NCI-H526 treated with DMSO at 0.1 percent for 48 hours (cell line): ENCODE data around the gene CSF1.
"Not testable (repeated sequence)": the region's sequence is repeated elsewhere in the genome, so short reads cannot be mapped to it uniquely, and the experiment has no call there.

Experiments used
- DNase-seq: peaks from one replicate; lab custom pipeline; 2025; lab: John Stamatoyannopoulos, UW

CSF1 gene

DNA sequence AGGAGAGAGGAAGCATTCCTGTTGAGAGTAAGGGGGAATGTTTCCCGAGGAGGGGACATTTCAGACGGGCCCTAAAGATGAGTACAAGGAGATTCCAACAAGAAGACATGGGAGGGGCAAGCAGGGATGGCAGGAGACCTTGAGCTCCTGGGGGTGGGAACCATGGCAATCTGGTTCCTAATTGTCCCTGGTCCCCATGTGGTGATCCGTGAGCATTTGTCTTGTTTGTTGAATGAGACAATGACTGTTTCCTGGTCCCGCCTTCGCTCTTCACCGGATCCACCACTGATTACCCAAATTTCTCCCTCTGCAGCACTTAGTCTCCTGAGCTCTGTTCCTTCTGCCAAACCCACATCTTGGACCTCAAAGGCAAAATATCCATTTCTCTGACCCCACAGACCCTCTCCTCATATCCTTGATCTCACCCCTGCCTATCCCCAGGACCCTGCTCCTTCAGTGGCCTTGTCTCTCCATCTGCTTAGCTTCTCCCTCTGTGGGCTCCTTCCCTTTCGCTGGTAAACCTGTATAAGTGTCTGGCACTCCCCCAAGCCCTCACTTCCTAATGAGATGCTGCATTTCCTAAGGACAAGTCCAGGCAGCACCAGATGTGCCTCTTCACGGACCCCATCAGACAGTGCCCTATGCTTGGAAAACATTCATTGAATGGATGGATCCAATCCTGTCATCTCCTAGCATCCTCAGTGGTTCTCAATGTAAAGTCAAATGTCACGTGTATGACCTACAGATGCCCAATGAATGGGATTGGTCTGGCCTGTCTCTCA is 8.3 kb upstream of the CSF1 start:
- DNase-seq: no peak

DNA sequence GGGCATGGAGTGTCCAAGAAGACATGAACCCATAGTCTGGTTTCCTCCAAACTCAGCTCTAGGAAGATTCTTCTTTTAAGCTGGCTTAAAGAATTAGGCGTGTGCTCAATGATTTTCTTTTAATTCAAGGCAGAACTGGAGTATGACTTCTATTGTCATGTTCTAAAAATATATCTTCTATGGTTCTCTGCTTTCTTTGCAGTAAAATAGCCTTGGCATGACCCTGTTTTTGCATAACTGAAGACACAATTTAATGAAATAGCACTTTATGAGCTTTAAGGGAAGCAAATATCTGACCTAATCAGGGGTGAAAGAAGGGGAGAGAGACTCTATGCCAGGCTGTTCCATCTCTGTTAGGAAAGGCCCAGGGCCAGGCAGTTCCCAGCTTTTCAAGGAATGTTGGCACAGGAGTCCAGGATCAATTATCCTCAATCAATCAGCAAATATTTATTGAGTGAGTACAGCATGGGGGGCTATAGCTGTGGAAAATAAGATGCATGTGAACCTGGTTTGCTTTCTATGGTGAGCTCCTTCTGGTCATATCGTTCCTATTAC is 7.2 kb upstream of the CSF1 start:
- DNase-seq: no peak

DNA sequence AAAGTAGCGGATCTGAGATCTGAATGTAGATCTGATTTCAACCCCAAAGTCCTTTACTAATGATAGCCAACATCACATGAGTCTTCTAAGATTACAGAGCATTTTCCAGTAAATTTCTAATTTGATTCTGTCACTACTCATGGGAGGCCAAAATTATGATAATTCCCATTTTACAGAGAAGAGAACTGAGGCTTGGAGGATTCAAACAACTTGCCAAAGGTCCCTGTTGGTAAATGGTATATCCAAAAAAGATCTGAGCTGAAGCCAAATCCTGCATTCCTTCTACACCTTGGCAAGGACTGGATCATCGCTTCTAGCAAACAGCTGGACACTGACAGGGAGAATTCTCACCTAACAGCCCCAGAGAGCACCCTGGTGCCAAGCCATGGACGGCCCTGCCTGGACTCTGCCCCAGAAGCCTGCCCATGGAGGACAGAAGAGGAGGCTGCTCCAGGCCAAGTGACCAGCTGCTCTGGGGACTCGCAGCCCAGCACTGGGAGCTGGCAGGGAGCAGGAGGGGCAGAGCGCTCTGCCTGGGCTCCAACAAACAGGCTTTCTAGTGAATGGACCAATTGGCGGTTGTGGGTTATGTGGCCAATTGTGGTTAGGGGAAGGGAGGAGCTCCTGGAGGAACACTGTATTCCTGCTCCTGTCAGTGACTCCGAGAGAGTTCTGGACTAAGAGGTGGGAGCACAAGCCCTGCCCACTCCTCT is 6.4 kb upstream of the CSF1 start:
- DNase-seq: no peak

DNA sequence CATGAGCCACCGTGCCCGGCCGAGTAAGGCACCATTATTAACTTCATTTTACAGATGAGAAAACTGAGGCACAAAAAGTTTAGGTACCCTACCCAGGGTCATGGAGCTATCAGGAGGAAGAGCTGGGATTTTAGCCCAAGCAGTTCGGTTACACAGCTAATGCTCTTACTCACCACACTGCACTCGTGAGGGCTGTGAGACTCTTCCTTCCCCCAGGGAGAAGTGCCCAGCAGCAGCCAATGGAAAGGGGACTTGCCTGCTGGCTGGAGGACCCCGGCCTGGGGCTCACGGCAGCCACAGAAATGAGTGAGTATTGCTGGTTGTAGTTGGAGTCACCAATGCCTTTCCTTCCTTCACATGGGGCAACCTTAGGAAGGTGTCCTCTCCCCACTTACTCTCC is 5.2 kb upstream of the CSF1 start:
- no peak for DNase-seq

DNA sequence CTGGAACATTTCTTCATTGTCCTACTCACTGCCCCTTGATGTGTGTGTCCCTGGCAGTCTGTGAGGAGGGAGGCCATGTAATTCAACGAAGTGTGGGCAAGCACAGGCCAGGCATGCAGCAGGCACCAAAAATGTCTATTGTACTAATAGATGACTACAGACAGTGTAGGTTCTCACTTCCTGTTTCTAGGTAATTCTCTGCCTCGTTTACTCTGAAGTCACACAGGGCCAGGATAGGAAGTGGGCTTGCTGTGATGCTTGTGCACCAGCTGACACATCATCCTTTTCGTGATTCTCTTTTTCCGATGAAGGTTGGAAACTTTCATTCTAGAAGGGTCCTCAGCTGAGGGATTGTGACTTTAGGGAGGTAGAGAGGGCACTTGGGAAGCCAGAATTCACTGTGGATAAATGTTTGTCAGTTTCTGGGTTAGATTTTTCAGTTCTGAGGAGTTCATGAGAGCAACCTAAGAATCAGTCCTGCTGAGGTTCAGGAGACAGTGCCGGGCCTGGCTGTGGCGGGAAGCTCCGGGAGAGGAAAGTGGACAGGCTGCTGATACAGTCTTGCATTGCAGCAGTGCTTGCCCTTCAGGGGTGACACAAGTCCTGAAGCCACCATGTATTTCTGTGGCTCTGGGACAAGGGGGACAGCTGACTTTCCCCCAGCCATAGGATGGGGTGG is 4.3 kb upstream of the CSF1 start:
- no peak for DNase-seq

DNA sequence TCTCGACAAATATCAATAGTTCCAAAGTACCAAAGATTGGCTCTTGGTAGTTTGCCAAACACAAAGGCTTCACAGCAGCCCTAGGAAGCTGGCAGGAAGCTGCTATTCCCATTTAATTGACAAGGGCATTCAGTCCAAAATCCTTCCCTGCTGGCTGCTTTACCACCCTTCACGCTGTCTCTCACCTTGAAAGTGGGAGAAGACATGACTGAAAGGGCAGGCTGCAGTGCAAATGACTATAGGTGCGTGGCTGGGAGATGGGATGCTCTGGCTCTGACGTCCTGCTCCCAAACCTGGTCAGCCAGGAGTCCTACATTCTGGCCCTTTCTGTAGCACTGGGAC is 3.8 kb upstream of the CSF1 start:
- no peak for DNase-seq

DNA sequence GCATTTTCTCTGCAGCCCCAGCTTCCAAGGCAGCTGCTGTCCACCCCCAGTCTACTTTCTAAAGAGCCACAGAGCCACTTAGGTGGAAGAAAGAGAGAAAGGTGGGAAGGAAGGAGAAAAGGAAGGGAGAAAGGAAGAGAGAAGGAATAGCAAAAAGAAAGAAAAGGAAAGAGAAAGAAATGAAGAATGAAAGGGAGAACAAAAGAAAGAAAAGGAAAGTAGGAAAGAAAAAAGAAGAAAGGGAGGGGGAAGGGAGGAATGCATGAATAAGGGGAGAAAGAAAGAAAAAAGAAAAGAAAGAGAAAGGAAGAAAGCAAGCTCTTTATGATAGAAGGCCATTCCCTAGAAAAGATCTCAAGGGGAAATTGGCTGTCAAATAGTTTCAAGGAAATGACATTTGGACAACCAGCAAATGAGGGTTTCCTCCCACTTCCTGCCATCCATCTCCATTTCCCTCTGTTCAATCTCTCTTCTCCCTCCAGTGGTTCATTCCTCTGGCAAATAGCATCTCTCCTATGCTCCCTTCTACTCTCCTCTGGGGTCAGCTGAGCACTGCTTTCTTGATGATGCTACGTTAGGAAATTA is 3.4 kb upstream of the CSF1 start:
- no peak for DNase-seq

DNA sequence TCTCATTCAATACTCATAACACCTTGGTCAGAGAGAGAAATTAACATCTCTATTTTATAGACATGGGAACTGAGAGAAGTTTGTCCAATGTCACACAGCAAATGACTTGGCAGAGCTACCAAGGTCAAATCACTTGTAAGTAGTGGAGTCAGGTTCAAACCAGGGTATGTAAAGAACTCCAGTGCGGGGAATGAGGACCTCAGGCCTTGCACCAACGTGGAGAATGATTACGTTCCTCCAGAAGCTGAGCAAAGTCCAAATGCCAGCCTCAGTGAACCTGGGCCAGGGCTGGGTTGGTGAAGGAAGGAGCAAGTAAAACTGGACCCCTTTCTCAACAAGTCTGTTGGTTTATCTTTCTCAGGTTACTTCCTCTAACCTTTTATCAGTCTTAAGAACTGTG is 1.8 kb upstream of the CSF1 start:
- DNase-seq: no peak

DNA sequence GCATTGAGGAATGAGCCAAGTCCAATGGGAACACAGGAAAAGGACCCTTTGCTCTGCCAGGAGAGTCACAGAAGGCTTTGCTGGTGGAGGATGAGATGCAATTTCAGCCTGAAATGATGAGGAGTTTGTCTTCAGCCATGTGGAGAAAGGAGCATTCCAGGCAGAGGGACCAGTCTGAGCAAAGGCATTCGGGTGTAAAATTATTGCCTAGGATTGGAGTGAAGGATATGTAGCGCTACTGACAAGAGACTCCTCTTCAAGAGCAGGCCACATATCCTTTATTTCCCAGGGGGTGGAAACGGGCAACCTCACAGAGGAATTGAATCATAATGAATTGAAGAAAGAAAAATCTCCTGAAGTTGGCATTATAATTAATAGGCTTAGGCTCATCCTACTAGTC is 1.1 kb upstream of the CSF1 start:
- DNase-seq: no peak

DNA sequence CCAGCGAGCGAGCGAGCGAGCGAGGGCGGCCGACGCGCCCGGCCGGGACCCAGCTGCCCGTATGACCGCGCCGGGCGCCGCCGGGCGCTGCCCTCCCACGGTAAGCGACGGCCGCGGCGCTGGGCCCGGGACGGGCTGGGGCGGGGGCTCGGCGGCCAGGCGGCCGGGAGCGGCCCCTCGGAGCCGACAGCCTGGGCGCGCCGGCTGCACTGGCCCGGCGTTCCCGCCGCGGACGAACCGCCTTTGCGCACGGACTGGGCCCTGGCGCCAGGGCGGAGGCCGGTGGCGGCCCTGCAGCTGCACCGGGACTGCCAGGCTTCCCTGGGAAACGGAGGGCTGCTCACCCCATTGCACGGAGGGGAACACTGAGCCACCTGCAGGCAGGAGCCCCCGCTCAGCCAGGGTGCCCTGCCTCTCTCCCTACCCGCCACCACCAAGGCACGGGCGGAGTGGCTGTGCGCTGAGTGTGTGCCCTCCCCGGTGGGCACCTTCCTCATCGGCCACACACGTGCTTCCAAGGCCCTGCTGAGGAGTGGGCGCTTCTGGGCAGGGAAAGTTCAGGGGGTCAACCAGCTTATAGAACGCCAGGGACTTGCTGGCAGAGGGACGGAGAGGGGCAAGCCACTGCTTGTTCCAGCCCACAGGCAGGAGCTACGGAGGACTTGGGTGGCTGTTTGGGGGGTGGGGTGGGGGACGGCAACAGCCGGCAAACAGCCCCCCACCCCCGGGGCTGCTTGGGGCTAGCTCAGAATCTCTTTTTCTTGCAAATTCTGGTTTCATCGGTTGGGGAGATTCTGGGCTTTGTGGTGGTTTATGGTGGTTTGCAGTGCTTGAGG is 532 bp downstream of the CSF1 start:
- no peak for DNase-seq

DNA sequence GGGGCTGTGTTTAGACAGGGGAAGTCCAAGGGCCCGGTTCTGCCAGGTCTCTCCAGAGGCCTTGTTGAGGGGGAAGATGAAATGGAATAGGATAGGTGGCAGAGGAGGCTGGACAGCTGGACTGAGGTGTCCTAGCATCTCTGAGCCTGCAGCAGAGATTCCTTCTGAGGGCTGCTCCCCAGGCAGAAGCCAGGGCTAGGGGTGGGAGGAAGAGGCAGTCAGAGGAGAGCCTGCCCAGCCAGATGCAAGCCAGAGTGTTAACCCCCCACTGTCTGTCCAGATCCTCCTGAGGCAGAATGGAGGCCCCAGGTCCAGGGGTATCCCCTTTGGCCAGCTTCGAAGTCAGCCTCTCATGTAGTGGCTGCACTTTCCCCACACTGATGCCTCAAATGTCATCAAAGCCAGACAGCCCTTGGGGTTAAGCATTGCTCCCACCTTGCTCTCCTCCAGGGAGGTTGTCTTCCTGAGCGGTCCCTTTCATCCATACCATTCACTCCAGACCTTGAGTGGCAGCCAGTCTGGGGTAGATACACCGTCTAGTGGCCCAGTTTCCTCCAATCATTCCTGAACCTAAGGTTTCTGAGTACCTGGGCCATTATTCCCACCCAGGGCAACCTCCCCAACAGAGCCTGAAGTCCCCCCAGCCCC is 1.7 kb downstream of the CSF1 start:
- DNase-seq: no peak

DNA sequence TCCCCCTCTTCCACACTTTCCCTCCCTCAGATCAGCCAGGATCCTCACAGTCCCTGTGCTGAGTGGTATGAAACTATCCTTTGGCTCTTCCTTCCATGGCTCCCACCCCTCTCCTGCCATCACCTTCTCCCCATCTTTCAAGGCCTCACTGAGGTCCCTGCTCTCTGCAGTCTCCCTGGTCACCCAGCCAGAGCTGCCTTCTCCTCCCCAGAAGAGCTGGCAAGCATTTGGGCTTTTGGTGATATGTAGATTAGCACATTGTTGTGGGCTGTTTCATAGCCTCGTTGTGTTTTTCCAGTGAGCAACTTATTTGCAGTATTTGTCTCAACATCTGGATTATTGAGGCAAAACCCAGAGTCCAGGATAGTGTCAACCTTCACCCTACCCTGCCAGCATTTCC is 2.2 kb downstream of the CSF1 start:
- no peak for DNase-seq

DNA sequence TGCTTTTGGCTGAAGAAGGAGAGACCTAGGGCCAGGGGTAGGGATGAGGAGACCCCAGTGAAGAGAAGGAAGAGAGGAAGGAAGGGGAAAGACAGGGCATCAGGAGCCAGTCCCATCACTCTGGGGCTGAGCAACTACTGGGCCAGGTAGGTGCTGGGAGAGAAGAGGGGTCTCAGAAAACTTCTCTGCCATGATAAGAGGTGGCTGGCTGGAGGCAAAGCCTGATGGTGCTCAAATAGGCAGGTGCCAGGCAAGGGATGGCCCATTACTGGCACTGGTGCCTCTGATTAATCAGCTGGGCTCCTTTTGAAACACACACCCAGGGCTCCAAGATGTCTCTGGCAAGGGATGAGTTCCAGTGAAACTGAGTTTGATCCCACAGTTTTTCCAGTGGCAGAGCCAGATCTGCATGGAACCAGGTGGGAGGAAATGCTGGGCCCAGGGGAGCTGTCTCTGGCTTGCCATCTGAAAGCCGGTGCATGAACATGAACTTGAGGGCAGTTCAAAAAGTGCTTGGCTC is 2.8 kb downstream of the CSF1 start:
- DNase-seq: no peak

DNA sequence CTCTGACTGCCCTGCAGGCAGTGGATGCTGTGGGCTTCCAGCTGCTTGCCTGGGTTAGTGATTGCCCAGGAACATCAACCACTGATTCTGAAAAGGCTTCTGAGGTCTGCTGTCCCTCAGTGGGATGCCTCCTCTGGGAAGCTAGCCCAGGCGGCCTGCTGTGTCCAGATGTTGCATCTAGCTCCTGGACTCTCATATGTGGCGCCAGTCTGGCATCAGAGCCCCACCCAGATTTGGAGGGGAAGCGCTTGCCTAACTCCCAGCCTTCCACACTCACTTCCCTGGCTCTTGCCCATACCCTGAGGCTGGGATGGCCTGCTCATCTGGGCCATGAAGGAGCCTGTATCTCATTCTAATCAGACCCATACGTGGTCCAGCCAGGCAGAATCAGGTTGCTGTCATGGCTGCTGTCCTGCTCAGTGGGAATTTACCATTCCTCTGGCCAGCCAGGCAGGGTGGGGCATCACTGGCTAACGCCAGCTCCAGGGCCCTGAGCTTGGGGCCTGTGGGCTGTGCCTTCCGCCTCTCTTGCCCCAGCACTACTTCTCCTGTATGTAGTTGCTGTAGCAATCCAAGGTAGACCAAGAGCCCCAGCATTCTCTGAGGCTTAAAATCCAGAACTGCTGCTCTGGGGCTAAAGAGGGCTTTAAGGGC is 4.1 kb downstream of the CSF1 start:
- no peak for DNase-seq

DNA sequence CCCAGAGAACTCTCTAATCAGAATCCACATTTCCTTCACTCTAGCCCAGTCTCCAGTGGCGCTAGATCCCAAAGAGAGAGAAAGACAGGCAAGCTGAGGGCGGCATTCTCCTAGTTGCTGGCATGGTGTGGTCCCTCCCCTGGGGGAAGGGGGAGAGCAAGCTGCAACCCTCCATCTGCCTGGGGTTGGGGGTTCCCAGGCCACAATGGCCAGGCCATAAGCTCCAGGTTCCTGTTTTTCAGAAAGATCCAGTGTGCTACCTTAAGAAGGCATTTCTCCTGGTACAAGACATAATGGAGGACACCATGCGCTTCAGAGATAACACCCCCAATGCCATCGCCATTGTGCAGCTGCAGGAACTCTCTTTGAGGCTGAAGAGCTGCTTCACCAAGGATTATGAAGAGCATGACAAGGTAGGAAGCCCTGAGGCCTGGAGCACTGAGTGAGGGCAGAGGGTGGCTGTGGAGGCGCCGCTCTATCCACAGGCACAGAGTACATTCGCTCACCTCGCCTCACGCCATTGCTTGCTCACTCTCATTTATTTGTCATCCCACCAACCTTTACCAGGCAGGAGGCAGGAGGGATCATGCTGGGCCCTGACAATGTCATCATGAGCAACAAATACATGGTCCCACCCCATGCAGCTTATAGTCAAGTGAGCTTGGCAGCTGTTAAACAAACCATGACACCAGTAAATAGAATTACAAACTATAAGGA is 6.6 kb downstream of the CSF1 start:
- DNase-seq: no peak

DNA sequence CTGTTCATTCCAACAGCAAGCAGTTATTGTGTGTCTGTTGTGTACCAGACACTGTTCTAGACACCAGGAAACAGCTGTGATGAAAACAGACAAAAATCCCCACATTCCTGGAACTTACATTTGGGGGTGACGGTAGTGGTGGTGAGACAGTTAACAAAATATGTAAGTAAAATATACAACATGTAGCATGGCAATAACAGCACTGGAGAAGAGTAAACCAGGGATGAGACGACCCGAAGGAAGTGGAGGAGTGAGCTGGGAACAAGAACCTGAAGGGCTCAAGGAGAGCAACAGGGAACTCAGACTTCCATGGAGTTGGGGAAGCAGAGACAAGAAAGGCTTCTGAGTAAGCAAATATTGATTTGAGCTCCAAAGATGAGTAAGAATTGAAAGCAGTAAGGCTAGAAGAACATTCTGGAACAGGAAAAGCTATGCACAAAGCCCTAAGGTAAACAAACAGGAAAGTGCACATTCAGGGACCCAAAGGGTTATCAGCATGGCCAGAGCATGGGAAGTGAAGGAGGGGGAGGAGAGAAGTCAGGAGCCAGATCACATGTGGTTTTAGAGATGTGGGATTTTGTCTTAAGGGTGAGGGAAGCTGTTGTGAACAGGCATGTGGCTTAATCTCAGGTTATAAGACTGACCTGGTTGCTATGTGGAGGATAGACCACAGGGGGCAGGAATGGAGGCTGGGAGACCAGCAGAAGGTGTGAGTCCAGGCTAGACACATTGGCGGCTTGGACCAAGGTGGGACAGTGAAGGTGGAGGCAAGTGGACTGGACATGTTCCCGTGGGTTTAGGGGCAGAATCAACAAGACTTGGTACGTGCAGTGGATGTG is 7.3 kb downstream of the CSF1 start:
- DNase-seq: no peak

DNA sequence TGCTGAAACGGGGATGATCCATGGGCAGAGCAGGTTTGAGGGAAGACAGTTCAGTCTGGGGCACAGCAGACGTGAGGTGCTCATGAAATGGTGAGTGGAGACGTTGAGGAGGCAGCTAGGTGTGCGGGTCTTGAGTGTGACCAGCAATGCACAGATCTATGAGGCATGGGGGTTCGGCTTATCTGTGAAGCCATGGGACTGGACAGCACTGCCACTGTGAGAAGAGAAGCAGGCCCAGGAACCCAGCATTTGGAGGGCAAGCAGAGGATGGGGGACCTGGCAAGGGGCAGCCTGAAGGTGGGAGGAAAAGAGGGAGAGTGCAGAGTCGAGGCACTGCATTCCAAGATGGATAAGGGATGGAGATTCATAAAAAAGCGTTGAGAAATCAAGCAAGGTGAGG is 8.0 kb downstream of the CSF1 start:
- no peak for DNase-seq

DNA sequence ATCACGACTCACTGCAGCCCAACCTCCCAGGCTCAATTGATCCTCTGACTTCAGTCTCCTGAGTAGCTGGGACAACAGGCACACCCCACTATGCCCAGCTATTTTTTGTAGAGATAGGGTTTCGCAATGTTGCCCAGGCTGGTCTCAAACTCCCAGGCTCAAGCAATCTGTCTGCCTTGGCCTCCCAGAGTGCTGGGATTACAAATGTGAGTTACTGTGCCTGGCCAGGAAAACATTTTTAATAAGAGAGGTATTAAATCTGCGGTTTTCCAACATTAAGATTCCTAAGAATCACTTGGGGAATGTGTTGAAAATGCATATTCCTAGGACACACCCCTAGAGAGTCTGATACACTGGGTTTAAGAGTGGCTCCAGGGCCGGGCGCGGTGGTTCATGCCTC is 8.7 kb downstream of the CSF1 start:
- no peak for DNase-seq

DNA sequence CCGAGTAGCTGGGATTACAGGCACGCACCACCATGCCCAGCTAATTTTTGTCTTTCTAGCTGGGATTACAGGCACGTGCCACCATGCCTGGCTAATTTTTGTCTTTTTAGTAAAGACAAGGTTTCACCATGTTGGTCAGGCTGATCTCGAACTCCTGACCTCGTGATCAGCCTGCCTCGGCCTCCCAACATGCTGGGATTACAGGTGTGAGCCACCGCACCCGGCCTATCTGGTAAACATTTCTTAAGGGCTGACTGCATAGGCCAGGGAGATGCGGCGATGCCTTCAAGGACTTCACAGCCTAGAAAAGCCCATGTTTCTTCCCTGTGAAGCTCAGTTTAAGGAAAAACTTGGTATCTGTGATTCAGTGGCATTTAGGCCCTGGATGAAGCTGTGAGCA is 9.7 kb downstream of the CSF1 start:
- not testable (repeated sequence) for DNase-seq
